AG04449 (cell line): ENCODE data around the gene TM7SF2.

ENCODE experiments used
- CTCF ChIA-PET: fragments of 350-600 bp; formaldehyde crosslinking; extraction: SDS; loops from one replicate; lab custom pipeline; 2021; ENCODE audit warnings: antibody characterized with exemption; lab: Yijun Ruan, JAX
- POLR2A ChIA-PET: fragments of 400-600, 350-600 bp; formaldehyde crosslinking; extraction: SDS; loops from one replicate; lab custom pipeline; 2020; ENCODE audit warnings: antibody characterized with exemption, inconsistent platforms; lab: Yijun Ruan, JAX
- DNase-seq: peaks from one replicate; pipeline ENCODE4 v3.0.0-alpha.2; 2010; ENCODE audit warnings: low read depth, low spot score
- H3K4me3 ChIP-seq: 2 replicates; pipeline ENCODE4 v1.5.1; 2011; ENCODE audit warnings: low read depth, mild to moderate bottlenecking, control low read depth, low read length
- CTCF ChIP-seq: IDR thresholded peaks from one replicate; pipeline ENCODE4 v1.5.1; 2011; ENCODE audit warnings: mild to moderate bottlenecking, moderate library complexity, low read length, control low read depth, inconsistent platforms; ENCODE audit not compliant: insufficient read depth; ENCODE audit errors: missing control alignments

TM7SF2 gene

GRCh38 chr11:65132238-65132987, 20.7 kb downstream of the TM7SF2 start:
- peak overlapping the region; percentile 95; the same call in 1 of the 2 replicates for H3K4me3 ChIP-seq
- POLR2A ChIA-PET: interaction anchor here (2.4 kb wide), 1 partner anchor 10 kb away, joined by 12 read pairs; the partner anchor contains the start of genes FAU and MRPL49
- TF ChIP-seq CTCF: no peak
- CTCF ChIA-PET: interaction anchor here (0.7 to 1.8 kb wide), 6 partner anchors 11 to 22 kb away, joined by 3 to 4 read pairs (median 3); no protein-coding TSS in a partner anchor
- no peak for DNase-seq

GRCh38 chr11:65132988-65133700, 21.5 kb downstream of the TM7SF2 start:
- no peak for DNase-seq
- no peak for TF ChIP-seq CTCF
- POLR2A ChIA-PET: interaction anchor here (1.9 to 3.1 kb wide), 2 partner anchors 11 to 15 kb away, joined by 7 to 20 read pairs; partner anchors contain the start of genes FAU, MRPL49 and ZNHIT2
- H3K4me3 ChIP-seq: peak overlapping the region; percentile 95
- CTCF ChIA-PET: interaction anchor here (1.0 to 1.3 kb wide), 2 partner anchors 15 to 22 kb away, joined by 4 read pairs; no protein-coding TSS in a partner anchor

GRCh38 chr11:65133724-65134123, 22.1 kb downstream of the TM7SF2 start:
- DNase-seq: no peak
- H3K4me3 ChIP-seq: peak overlapping the region; percentile 95
- ChIA-PET POLR2A (interaction anchor here (1.4 to 3.1 kb wide), 3 partner anchors 12 to 16 kb away, joined by 4 to 20 read pairs (median 7); partner anchors contain the start of genes FAU, MRPL49 and ZNHIT2), CTCF (interaction anchor here (1.0 kb wide), 2 partner anchors 12 to 23 kb away, joined by 4 read pairs; partner anchors contain the start of genes FAU and MRPL49)
- TF ChIP-seq CTCF: no peak

GRCh38 chr11:65134240-65134951, 22.7 kb downstream of the TM7SF2 start, which contains the start of gene SYVN1:
Gene SYVN1 (minus strand): TSS chr11:65134519. CDS start chr11:65133601, 918 bp downstream.
- DNase-seq: peak; percentile 40

More at GRCh38 chr11:65134240-65134951, 22.7 kb downstream of the TM7SF2 start, which contains the start of gene SYVN1:
- POLR2A ChIA-PET: interaction anchor here (0.9 to 3.1 kb wide), 9 partner anchors 9 to 47 kb away, joined by 3 to 20 read pairs (median 4); partner anchors contain the start of genes CAPN1, FAU, MRPL49 and ZNHIT2
- peak within 1 kb of the TSS; percentile 95 for H3K4me3 ChIP-seq
- no peak for TF ChIP-seq CTCF
- CTCF ChIA-PET: interaction anchor here (0.8 to 2.4 kb wide), 10 partner anchors 13 to 287 kb away, joined by 3 to 11 read pairs (median 4); partner anchors contain the start of genes FAU, MRPL49 and ZNHIT2
